Colon (tissue), 2 donors: Measurements from ENCODE around the gene PCBP3.

ENCODE experiments used
- FAIRE-seq: peaks from 2 replicates; lab custom pipeline; 2012; peaks lifted over from hg19 to GRCh38; lab: Jason Lieb, UNC
- donor health status: control.
- donor health status: control.

PCBP3 gene

DNA sequence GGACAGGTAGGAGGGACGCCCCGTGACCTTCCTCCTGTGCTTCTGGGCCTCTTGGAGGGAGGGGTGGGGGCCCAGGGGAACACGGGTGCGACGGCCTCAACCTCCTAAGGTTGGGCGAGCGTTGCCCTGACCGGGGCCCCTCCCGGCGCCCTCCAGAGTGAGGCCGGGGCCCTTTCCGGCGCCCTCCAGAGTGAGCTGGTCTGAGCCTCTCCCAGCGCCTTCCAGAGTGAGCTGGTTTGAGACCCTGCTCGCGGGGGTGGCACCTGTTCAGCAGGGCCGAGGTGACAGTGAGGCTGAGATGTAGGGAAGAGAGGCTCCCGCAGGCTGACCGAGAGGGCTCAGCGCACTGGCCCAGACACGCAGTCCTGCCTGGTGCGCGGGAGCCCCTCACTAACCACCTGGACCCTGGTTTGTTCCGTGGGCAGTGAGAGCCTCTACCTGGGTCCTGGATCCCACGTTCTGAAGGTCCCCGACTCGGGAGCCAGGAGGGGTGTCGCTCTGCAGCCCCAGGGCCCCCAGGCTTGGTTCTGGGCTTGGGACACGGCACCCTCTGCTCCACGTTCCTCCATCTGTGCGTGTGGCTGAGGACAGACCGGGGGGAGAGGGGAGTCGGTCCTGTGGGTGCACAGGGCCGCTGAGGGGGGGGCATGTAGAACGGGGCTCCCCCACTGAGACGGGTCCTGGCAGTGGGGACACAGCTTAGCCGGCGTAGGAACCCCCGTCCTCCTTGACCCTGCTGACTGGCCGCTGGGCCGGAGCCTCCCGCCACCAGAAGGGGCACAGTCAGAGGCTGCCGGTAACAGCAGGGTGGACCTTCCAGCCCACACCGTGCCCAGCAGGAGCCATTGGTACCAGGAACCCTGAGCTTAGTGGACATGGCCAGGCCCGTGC lies 339.5 kb downstream of the PCBP3 start:
- FAIRE-seq: no peak

DNA sequence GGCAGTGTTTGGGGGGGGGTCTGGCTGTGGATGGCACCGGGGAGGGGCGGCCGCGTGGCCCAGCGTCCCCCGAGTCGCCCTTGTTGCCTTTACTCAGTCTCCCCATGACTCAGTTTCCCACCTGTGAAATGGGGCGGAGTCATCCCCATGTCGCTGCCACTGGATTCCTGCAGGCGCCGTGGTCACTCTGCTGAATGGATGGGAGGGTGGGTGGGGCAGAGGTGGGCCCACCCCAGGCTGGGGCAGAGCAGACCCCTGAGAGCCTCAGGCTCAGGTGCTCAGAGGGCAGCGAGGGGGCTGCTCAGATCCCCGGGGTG lies 340.1 kb downstream of the PCBP3 start:
- no peak for FAIRE-seq

DNA sequence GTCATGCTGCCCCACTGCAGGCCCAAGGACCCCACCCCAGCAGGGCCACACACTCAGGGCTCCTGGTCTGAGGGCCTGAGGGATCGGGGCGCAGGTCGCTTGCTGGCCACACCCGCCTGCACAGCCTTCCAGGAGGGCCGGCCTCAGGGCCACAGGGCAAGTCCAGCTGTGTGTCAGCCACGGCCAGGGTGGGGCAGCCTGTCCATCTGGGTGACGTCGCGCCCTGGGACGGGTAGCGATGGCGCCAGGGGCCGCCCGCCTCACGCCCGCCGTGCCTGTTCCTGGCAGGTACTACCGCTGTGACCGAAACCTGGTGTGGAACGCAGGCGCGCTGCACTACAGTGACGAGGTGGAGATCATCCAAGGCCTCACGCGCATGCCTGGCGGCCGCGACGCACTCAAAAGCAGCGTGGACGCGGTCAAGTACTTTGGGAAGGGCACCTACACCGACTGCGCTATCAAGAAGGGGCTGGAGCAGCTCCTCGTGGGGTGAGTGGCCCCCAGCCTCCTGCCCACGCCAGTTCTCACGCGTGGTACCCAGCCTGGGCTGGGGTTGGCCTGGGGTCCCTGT lies 340.5 kb downstream of the PCBP3 start:
- no peak for FAIRE-seq

GRCh38 chr21:45984584-45985095 lies 341.1 kb downstream of the PCBP3 start:
- no peak for FAIRE-seq

- FAIRE-seq: no peak
Observed at GRCh38 chr21:45985471-45986315, 342.2 kb downstream of the PCBP3 start.

GRCh38 chr21:45986316-45987051 lies 343.0 kb downstream of the PCBP3 start:
- FAIRE-seq: no peak

GRCh38 chr21:45987121-45987711 lies 343.7 kb downstream of the PCBP3 start:
- no peak for FAIRE-seq

DNA sequence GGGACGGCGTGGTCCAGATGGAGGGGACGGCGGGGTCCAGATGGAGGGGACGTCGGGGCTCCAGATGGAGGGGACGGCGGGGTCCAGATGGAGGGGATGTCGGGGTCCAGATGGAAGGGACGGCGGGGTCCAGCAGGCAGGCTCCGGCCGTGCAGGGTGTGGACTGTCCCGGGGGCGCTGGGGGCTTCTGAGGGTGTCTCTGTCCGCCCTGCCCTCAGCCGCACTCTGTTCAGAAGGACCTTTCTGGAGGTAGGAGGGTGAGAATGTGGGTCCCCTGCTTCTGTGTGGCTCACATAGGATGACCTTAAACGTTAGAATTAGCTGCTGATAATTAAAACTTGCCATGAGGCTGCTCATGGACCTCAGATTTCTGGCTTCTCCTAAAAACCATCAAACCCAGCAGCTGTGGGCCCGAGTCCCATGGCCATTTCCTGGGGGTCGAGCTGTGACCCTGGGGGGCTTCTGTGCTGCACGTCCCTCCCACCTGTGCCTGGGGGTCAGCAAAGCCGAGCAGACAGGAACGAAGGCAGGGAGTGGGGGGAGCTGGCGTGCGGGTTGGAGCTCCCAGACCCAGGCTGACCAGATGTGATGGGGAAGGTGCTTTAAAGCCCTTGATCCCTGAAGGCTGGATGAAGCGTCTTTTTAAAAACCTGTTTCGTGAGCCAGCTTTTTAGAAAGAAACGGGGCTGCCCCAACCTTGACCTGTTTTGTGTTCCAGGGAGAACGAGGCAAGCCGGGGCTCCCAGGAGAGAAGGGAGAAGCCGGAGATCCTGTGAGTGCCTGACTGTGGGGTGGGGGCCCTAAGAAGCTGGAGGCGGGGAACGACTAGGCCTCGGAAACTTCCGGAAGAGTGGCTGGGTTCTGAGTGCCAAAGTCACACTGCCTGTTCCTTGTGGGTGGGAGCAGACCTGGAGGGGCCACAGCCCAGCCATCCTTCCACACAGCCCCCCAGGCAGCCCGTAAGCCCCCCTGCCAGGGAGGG lies 345.1 kb downstream of the PCBP3 start:
- no peak for FAIRE-seq

DNA sequence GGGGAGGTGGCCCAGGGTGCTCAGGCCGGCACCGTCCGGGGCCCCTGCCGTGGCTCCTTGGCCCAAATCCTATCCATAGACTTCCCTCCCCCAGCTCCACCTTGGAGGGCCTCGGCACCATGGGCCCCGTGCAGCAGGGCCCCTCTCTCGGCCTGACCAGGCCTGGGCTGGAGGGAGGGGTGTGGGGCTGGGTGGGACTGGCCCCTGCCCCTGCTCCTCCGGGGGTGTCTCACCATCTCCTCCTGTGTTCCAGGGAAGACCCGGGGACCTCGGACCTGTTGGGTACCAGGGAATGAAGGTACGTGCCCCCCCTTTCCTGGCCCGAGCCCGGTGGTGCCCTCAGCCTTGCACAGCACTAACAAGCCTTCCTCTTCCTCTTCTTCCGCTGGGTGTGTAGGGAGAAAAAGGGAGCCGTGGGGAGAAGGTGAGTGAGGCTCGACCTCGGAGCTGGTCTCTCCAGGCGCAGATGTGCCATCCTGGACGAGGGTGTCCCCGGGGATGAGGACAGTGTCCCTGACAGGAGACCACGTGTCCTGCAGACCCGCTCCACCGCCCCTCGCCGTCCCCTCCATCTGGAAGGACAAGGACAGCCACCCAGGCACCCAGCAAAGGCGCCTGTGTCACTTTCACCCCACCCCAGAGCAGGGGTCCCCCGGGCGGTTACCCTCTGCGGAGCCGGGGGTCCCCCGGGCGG lies 346.0 kb downstream of the PCBP3 start:
- no peak for FAIRE-seq

- FAIRE-seq: no peak
Observed at GRCh38 chr21:45990049-45990711, 346.7 kb downstream of the PCBP3 start.

GRCh38 chr21:45990741-45991605 lies 347.4 kb downstream of the PCBP3 start:
- no peak for FAIRE-seq

- FAIRE-seq: no peak
Observed at GRCh38 chr21:45991606-45992300, 348.2 kb downstream of the PCBP3 start.
